DOHH2 (cell line): ENCODE measurements around the gene ERFE.

Experiments
- EZH2phosphoT487 ChIP-seq: fragments of 200-600 bp; sonication (generic); IDR thresholded peaks from 2 replicates; pipeline ENCODE4 v1.6.1; 2017; ENCODE audit warnings: borderline replicate concordance, mild to moderate bottlenecking, antibody characterized with exemption, low read length, moderate library complexity, mixed read lengths
- TF ChIP-seq, protein P1 (sequence below): fragments of 200-600 bp; sonication (generic); IDR thresholded peaks from one replicate; pipeline ENCODE4 v1.5.1; 2014; ENCODE audit warnings: antibody characterized with exemption, mild to moderate bottlenecking, low read depth, low read length; ENCODE audit not compliant: poor library complexity, severe bottlenecking

DNA sequence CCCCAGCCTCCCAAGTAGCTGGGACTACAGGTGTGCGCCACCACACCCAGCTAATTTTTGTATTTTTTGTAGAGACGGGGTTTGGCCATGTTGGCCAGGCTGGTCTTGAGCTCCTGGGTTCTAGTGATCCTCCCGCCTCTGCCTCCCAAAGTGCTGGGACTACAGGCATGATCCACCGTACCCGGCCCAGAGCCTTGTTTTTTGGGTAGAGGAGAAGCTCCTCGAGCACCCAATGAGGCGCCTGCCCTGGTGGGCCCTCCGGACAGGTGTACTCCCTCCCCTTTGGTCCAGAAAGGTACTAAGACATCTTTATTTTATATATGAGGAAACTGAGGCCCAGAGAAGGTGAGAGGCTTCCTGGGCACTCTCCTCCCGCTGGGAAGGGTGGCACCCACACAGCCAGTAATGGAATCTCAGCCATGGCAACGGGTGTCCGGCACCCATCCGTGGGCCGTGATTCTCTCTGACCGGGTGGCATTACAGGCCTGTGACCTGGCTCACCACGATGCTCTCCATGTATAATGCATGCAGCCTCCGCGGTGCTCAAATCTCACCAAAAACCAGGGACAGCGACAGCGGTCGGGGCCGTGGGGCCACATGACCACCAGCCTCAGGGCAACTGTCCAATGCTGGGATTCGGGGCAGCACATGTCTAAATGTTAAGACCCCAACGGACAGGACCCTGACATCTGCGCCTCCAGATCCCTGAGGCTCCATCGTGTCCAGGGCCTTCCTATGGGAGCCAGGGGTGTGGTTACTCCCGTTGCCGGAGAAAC, 37.1 kb upstream of the ERFE start:
- TF ChIP-seq, protein P1, sequence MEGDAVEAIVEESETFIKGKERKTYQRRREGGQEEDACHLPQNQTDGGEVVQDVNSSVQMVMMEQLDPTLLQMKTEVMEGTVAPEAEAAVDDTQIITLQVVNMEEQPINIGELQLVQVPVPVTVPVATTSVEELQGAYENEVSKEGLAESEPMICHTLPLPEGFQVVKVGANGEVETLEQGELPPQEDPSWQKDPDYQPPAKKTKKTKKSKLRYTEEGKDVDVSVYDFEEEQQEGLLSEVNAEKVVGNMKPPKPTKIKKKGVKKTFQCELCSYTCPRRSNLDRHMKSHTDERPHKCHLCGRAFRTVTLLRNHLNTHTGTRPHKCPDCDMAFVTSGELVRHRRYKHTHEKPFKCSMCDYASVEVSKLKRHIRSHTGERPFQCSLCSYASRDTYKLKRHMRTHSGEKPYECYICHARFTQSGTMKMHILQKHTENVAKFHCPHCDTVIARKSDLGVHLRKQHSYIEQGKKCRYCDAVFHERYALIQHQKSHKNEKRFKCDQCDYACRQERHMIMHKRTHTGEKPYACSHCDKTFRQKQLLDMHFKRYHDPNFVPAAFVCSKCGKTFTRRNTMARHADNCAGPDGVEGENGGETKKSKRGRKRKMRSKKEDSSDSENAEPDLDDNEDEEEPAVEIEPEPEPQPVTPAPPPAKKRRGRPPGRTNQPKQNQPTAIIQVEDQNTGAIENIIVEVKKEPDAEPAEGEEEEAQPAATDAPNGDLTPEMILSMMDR = no peak
- TF ChIP-seq EZH2phosphoT487 = no peak
